ENCODE results near the gene PAPSS2.

GRCh38 chr10:87640043-87640442 lies 19.6 kb upstream of the PAPSS2 start:
- TF ChIP-seq CTCF (IDR thresholded peaks at IDR 0.05; ENCODE audit: insufficient read depth, low read length, poor library complexity, severe bottlenecking) (no peak), EZH2phosphoT487 (conservative IDR thresholded peaks at IDR 0.05; ENCODE audit: low read length) (no peak)

Measured in SU-DHL-6 (cell line).